AG10803 (cell line): Measurements from ENCODE around the gene SF3B6.

ENCODE experiments used
- DNase-seq: peaks from one replicate; pipeline ENCODE4 v3.0.0; 2010; ENCODE audit warnings: low read depth
- H3K4me3 ChIP-seq: 2 replicates; pipeline ENCODE4 v1.5.1; 2011; ENCODE audit warnings: mild to moderate bottlenecking, low read length, control low read depth
- TF ChIP-seq, protein P1 (sequence below): conservative IDR thresholded peaks from 2 replicates; pipeline ENCODE4 v1.5.1; 2011; ENCODE audit warnings: mild to moderate bottlenecking, low read length, control low read depth, inconsistent platforms

SF3B6 gene

DNA sequence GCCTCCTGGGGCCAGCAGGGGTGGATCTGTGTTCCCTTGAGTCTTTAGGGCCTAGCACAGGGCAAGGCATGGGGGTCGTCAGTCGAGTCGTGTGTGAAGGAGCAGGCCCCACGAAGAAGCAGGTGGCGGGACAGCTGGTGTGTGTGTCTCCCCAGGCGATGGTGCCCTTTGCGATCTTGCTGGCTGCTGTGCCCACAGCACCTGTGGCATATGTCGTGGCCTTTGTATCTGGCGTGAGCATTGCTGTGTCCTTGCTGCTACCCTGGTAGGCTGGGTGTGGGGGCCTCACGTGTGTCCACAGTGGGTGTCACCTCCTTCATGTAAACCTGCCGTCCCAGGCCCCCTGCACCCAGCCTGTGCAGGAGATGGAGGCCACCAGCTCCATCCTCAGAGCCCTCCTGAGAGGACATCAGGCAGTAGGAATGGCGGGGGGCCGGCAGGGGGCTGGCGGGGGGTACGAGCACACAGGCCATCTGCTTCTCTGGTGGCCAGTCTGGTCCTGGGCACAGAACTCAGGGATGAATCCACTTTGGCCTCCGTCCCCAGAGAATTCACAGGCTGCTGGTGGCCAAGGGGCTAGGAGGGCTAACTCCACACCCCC, 53.1 kb downstream of the SF3B6 start:
- TF ChIP-seq, protein P1, sequence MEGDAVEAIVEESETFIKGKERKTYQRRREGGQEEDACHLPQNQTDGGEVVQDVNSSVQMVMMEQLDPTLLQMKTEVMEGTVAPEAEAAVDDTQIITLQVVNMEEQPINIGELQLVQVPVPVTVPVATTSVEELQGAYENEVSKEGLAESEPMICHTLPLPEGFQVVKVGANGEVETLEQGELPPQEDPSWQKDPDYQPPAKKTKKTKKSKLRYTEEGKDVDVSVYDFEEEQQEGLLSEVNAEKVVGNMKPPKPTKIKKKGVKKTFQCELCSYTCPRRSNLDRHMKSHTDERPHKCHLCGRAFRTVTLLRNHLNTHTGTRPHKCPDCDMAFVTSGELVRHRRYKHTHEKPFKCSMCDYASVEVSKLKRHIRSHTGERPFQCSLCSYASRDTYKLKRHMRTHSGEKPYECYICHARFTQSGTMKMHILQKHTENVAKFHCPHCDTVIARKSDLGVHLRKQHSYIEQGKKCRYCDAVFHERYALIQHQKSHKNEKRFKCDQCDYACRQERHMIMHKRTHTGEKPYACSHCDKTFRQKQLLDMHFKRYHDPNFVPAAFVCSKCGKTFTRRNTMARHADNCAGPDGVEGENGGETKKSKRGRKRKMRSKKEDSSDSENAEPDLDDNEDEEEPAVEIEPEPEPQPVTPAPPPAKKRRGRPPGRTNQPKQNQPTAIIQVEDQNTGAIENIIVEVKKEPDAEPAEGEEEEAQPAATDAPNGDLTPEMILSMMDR: no peak
- no peak overlapping the region for H3K4me3 ChIP-seq
- DNase-seq: no peak

DNA sequence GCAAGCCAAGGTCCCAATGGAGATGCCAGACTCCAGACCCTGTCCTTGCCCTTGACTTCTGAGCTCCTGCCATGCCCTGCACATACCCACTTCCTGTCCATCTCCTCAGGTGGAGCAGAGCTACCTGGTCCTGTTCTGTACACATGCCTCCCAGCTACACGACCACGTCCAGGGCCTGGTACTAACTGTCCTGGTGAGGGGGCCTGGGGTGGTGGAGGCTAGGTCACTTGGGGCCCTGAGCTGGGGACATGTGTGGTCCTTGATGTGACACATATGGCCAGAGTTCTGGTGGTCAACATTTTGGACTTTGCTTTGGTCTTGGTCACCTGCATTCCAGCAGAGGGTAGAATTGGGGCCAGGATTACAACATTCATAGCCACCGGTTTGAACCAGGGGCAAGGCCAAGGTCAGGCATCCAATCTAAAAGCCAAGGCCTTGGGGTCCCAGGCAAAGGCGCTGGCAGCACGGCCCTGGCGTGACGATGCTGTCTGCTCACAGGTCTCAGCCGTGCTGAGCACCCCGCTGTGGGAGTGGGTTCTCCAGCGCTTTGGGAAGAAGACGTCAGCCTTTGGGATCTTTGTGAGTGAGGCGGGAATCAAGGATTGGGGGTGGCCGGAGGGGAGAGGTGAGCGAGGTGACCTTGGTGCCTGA, 53.7 kb downstream of the SF3B6 start:
- H3K4me3 ChIP-seq: no peak overlapping the region
- no peak for DNase-seq
- TF ChIP-seq, protein P1: no peak

DNA sequence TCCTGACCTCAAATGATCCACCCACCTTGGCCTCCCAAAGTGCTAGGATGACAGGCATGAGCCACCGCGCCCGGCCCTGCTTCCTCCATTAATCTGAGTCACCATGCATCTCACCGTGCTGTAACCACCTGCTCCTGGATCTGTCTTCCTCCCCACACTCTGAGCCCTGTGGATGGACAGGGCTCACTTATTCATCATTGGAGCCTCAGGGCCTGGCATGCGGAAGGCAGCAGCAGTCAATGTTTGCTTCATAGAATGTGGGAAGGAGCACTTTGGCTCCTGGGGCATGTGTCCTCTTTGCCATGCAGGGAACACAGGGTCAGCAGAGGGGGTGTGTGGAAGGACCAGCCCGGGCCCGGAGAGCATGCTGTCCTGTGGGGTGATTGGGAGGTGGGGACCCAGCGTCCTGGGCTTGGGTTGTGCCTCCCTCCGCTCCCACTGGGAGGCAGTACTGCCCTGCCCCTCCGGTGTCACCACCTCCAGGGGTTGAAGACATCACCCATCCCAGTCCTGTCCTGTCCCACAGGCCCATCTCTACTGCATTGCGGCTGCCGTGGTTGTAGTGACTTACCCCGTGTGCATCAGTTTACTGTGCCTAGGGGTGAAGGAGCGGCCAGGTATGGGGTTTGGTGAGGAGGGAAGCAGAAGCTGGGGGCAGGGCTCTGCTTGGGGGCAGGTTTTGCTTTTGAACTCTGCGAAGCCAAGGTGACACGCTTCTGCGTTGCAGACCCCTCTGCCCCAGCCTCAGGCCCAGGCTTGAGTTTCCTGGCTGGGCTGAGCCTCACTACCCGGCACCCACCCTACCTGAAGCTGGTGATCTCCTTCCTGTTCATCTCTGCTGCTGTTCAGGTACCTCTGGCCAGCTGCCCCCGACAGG, 54.8 kb downstream of the SF3B6 start:
- no peak for DNase-seq
- TF ChIP-seq, protein P1: peak; percentile 23; the same call in 1 of the 2 replicates
- H3K4me3 ChIP-seq: no peak overlapping the region

DNA sequence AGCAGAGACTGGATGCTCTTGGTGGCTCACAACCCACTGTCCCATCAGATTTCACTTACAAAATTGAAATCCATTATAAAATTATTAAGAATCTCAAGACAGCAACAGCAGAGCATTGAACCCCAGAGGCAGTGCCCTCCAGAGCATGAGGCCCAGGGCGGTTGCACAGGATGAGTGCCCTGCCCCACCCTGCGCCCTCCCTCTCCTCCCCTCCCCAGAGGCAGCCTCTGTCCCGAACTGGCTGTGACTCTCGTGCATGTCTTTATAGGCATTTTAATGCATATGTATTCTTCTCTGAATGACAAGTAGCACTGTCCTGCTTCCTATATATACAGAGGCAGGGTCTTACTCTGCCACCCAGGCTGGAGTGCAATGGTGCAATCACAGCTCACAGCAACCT, 55.9 kb downstream of the SF3B6 start:
- H3K4me3 ChIP-seq: no peak overlapping the region
- no peak for DNase-seq
- TF ChIP-seq, protein P1: no peak

DNA sequence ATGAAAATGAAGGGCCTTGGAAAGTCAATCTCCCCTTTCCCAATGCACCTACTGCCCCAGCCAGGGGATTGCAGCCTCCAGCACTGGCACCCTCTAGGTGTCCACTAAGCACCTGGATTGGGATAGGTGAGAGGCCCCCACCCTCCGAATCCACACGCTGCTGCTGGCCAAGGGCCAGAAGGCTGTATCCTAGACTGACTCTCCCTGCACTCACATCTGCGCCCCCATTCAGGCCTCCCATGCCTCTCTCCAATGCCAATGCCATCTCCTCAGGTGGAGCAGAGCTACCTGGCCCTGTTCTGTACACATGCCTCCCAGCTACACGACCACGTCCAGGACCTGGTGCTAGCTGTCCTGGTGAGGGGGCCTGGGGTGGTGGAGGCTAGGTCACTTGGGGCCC, 56.4 kb downstream of the SF3B6 start:
- no peak for DNase-seq
- TF ChIP-seq, protein P1: no peak
- no peak overlapping the region for H3K4me3 ChIP-seq

DNA sequence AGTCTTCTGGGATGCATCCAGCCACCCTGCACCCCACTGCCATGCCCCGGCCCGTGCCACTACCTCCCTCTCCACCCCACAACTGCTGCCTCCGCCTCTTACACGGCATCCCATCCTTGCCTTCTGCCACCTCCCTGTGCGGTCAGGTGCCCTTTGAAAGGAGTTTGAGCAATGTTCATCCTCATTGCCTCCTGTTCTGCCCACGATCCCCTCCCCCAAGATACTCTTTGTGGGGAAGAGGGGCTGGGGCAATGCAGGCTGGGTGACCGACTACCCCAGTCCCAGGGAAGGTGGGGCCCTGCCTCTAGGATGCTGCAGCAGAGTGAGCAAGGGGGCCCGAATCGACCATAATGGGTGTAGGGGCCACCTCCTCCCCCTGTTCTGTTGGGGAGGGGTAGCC, 57.9 kb downstream of the SF3B6 start:
- no peak overlapping the region for H3K4me3 ChIP-seq
- TF ChIP-seq, protein P1: no peak
- no peak for DNase-seq
